Body of pancreas (tissue), 4 donors: ENCODE measurements around the gene PDE1A. TPM values are rescaled to one million over a fixed set of nuclear protein-coding genes. Genes with fewer than 3 reads are reported as not detected.

Experiments used
- ATAC-seq: fragments of 150-250 bp; one replicate; pipeline ENCODE4 v1.9.1; 2016
- DNase-seq, 4 donors: peaks; one replicate each; pipeline ENCODE4 v3.0.0-alpha.2; 2019
- H3K27ac ChIP-seq, 4 donors: fragments of 200-600 bp; sonication (generic); 1 replicate in 3 of 4; 2 replicates in 1 of 4; pipeline versions ENCODE4 v1.5.1 to v1.6.1; 2016 to 2019; ENCODE audit warnings: mild to moderate bottlenecking in 1 of 4, mixed read lengths in 1 of 4, moderate library complexity in 1 of 4
- H3K27me3 ChIP-seq, 2 donors: fragments of 200-600 bp; sonication (generic); one replicate each; pipeline ENCODE4 v1.6.0; 2016; ENCODE audit warnings: mild to moderate bottlenecking in 1 of 2
- H3K36me3 ChIP-seq, 2 donors: fragments of 200-600 bp; sonication (generic); replicated peaks in 1 of 2; 2 replicates each; pipeline ENCODE4 v1.5.1; 2016; ENCODE audit warnings: low read depth in 2 of 2; ENCODE audit not compliant: insufficient read depth in 1 of 2
- H3K4me1 ChIP-seq: fragments of 200-600 bp; sonication (generic); one replicate; pipeline ENCODE4 v1.6.0; 2016
- H3K4me3 ChIP-seq, 2 donors: fragments of 200-600 bp; sonication (generic); 1 replicate in 1 of 2; 2 replicates in 1 of 2; pipeline ENCODE4 v1.5.1; 2016 to 2019
- H3K9me3 ChIP-seq, 3 donors: fragments of 200-600 bp; sonication (generic); 1 replicate in 2 of 3; 2 replicates in 1 of 3; pipeline ENCODE4 v1.5.1; 2016
- POLR2A ChIP-seq, 3 donors: fragments of 450-650 bp; IDR thresholded peaks; one replicate each; pipeline ENCODE4 v1.6.1; 2016; ENCODE audit warnings: antibody characterized with exemption in 3 of 3, mild to moderate bottlenecking in 2 of 3
- WGBS, 2 donors: methylation state at CpG; one replicate each; pipeline ENCODE4 v1.1.5; 2017; 5-methylcytosine and 5-hydroxymethylcytosine counted together
- intact Hi-C: fragments of 100-400 bp; cut with DNase I; formaldehyde crosslinking; loops from one replicate; pipeline ENCODE4 v1.15.1; 2023
- total RNA-seq, 2 donors: library from RNA; depleted of rRNA; stranded (reverse); fragments of >200 nt; gene quantifications; one replicate each; pipeline ENCODE4 v1.1.0, GENCODE V29; 2016
- TF ChIP-seq, protein P1 (sequence below), 7 experiments: fragments of 450-650 bp in 4 of 7; fragments of 200-600 bp in 3 of 7; sonication (generic) in 3 of 7; IDR thresholded peaks; one replicate each; pipeline ENCODE4 v1.5.1; 2016 to 2019; ENCODE audit warnings: antibody characterized with exemption in 7 of 7

Gene PDE1A
- total RNA-seq, 2 donors from 2014 or later = 4.0 to 4.2 TPM

DNA sequence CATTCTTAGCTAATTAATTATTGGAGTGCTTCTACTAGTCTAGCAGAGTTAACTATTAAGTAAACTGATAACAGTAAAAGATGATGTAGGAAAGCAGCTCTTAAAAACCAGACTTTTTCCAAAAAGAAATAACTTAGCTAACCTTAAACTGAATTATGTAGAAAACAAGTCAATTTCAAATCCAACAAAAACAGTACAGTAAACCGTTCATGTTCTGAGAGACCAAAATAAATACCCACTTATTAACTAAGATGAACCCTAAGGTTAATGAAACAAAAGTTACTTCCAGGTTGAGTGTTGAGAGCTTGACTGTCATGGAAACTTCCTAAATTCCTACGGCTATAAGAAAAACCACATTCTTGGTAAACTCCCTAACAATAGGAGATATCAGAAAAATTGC is 260.0 kb downstream of the PDE1A start:
- ATAC-seq = no peak
- Histone ChIP-seq H3K9me3 (no peaks in the 10 kb centered on the region), H3K4me3 (no peak overlapping the region), H3K36me3 (no peaks in the 10 kb centered on the region), H3K27ac (no peak overlapping the region), H3K27me3 (no peaks in the 10 kb centered on the region), H3K4me1 (no peaks in the 10 kb centered on the region)
- no peak for DNase-seq
- TF ChIP-seq, protein P1, sequence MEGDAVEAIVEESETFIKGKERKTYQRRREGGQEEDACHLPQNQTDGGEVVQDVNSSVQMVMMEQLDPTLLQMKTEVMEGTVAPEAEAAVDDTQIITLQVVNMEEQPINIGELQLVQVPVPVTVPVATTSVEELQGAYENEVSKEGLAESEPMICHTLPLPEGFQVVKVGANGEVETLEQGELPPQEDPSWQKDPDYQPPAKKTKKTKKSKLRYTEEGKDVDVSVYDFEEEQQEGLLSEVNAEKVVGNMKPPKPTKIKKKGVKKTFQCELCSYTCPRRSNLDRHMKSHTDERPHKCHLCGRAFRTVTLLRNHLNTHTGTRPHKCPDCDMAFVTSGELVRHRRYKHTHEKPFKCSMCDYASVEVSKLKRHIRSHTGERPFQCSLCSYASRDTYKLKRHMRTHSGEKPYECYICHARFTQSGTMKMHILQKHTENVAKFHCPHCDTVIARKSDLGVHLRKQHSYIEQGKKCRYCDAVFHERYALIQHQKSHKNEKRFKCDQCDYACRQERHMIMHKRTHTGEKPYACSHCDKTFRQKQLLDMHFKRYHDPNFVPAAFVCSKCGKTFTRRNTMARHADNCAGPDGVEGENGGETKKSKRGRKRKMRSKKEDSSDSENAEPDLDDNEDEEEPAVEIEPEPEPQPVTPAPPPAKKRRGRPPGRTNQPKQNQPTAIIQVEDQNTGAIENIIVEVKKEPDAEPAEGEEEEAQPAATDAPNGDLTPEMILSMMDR (IDR thresholded peaks at IDR 0.05) = no peak
- no peak for TF ChIP-seq POLR2A (IDR thresholded peaks at IDR 0.05)
- intact Hi-C loops = no loop called here
- 67 to 76% methylated on average over 2 of the region's 2 CpGs for WGBS, 2 donors

DNA sequence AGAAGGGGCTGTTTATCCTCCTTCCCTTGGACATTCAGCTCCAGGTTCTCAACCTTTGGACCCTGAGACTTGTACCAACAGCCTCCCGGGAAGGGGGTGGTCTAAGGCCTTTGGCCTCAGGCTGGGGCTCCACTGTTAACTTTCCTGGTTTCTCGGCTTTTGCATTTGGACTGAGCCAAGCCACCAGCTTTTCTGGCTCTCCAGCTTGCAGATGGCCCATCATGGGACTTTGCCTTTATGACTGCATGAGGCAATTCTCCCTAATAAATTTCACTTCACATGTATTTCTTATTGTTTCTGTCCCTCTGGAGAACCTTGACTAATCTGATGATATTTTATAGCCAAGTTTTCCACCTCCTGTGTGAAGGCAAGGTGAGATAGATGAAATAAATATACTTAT is 260.4 kb downstream of the PDE1A start:
- ATAC-seq = no peak
- no peaks in the 10 kb centered on the region for H3K36me3 ChIP-seq
- intact Hi-C loops = no loop called here
- no peak overlapping the region for H3K27ac ChIP-seq
- no peak overlapping the region for H3K4me3 ChIP-seq
- no peaks in the 10 kb centered on the region for H3K9me3 ChIP-seq
- DNase-seq = no peak
- no peak for TF ChIP-seq POLR2A (IDR thresholded peaks at IDR 0.05)
- TF ChIP-seq, protein P1 (IDR thresholded peaks at IDR 0.05) = no peak
- no peaks in the 10 kb centered on the region for H3K27me3 ChIP-seq
- no peaks in the 10 kb centered on the region for H3K4me1 ChIP-seq
- WGBS, 2 donors = 66 to 86% methylated on average over 2 of the region's 2 CpGs

DNA sequence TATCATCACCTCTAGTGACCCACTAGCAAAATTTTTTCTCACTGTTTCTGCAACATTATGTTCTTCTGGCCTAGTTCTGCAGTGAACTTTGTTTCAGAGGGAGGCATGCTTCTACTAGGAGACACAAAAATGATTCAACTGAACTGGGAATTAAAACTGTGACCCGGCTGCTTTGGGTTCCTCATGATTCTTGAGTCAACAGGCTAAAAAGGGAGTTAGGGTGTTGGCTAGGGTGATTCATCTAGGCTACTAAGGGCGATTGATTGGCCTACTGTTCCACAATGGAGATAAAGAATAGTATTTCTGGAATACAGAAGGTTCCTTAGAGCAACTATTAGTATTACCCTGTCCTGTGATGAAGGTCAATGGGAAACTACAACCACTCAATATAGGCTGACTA is 261.6 kb downstream of the PDE1A start:
- H3K36me3 ChIP-seq = no peaks in the 10 kb centered on the region
- no peak for TF ChIP-seq POLR2A (IDR thresholded peaks at IDR 0.05)
- TF ChIP-seq, protein P1 (IDR thresholded peaks at IDR 0.05) = no peak
- intact Hi-C loops = no loop called here
- H3K27me3 ChIP-seq = no peaks in the 10 kb centered on the region
- no peak overlapping the region for H3K27ac ChIP-seq
- WGBS, 2 donors = 53 to 69% methylated on average over 2 of the region's 2 CpGs
- no peaks in the 10 kb centered on the region for H3K9me3 ChIP-seq
- ATAC-seq (no peak), DNase-seq (no peak)
- no peak overlapping the region for H3K4me3 ChIP-seq
- H3K4me1 ChIP-seq = no peaks in the 10 kb centered on the region

DNA sequence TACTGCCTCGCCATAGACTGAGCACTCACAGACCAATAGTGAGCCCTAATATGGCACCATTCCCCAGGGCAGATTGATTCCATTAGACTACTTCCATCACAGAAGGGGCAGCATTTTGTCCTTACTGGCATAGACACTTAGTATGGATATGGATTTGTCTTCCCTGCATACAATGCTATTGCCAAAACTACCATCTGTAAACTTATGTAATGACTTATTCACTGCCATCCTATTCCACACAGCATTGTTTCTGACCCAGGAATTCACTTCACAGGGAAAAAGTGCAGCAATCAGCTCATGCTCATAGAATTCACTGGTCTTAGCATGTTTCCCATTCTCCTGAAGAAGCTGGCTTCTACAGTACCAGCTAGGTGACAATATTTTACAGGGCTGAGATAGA is 262.1 kb downstream of the PDE1A start:
- H3K27ac ChIP-seq = no peak overlapping the region
- DNase-seq (no peak), ATAC-seq (no peak)
- no peaks in the 10 kb centered on the region for H3K36me3 ChIP-seq
- TF ChIP-seq, protein P1 (IDR thresholded peaks at IDR 0.05) = no peak
- TF ChIP-seq POLR2A (IDR thresholded peaks at IDR 0.05) = no peak
- 44 to 73% methylated on average over 1 of the region's 1 CpG for WGBS, 2 donors
- H3K4me1 ChIP-seq = no peaks in the 10 kb centered on the region
- H3K27me3 ChIP-seq = no peaks in the 10 kb centered on the region
- intact Hi-C loops = no loop called here
- H3K4me3 ChIP-seq = no peak overlapping the region
- H3K9me3 ChIP-seq = no peaks in the 10 kb centered on the region

DNA sequence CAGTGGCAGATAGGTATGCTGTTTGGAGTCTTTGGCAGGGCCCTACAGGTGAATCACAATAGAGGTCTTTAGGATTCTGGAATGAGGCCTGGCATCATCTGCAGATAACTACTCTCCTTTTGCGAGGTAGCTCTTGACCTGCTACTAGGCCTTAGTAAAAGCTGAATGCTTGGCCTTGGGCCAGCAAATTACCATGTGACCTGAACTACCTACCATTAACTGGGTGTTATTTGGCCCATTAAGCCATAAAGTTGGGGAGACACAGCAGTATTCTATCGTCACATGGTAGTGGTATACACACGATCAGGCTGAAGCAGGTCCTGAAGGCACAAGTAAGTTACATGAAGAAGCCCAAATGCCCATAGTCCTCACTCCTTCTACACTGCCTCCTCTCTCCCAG is 263.0 kb downstream of the PDE1A start:
- intact Hi-C loops = no loop called here
- WGBS, 2 donors = 77 to 92% methylated on average over 3 of the region's 3 CpGs
- ATAC-seq (no peak), DNase-seq (no peak)
- no peak overlapping the region for H3K27ac ChIP-seq
- no peak overlapping the region for H3K4me3 ChIP-seq
- no peaks in the 10 kb centered on the region for H3K27me3 ChIP-seq
- H3K4me1 ChIP-seq = no peaks in the 10 kb centered on the region
- H3K36me3 ChIP-seq = no peaks in the 10 kb centered on the region
- TF ChIP-seq, protein P1 (IDR thresholded peaks at IDR 0.05) = no peak
- TF ChIP-seq POLR2A (IDR thresholded peaks at IDR 0.05) = no peak
- H3K9me3 ChIP-seq = no peaks in the 10 kb centered on the region
